ENCODE data around the gene EEFSEC.

EEFSEC gene

DNA sequence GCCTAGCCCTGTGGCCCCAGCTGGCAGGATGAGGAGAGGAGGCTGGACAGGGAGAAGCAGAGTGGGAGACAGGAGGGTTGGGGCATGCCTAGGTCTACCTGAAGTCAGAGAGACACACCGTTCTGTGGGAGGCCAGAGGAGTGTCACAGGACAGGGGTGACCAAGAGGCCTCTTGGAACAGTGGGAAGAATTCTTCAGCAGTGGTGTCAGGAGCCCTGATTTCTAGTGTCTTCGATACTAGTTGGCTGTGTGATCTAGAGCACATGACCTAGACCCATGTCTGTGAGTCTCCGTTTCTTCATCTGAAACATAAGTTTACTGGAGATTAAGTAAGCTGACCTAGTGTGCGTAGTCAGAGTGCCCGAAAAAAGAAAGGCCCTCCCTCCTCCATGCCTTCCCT, 92.2 kb downstream of the EEFSEC start:
- no peak for DNase-seq

DNA sequence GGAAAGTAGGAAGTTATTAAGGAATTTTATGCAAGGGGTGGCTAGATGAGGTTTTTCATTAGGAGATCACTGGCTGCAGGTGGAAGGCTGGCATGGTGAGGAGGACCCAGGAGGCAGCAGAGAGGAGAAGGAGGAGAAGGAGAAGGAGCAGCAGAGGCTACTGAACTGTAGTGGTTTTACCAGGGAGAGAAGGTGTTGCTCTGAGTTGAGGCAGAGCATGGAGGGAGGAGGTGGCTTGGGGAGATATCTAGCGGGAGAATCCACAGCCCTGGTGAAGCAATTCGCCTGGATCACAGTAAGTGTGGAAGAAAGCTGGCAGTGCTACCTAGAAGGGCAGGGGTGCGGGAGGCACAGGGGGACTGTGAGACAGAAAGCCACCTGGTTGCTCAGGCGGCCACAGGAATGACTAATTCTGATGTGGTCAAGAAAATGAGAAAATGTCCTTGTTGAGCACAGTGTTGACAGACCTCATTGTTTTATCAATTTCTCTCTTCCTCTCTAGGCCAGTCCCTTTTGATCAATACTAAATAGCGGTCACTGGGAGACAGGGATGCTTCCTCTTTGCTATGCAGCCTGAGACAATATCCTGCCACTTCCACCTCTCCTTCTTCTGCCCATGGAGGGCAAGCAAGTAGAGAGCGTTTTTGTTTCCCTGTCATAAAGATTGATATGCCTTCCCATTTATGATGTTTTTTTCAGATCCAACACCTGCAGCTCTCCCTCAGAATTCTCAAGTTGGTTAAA, 94.6 kb downstream of the EEFSEC start:
- DNase-seq = no peak

DNA sequence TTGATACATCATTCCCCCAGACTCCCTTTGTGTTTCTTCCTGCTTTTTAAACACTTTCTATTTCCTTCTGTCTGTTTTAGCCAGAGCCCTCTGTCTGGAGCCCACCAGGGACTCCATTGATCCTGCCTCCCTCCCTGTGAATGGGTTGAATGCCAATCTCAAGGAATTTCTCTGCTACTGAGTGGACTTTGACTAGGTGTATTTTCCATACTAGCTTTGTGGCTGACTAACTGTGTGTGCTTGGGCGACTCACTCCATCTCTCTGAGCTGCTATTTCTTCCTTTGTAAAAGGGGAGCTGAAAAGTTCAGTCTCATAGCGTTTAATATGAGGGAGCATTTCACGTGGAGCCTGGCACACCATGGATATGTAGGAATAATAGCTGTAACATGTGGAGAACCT, 98.8 kb downstream of the EEFSEC start:
- DNase-seq = no peak

DNA sequence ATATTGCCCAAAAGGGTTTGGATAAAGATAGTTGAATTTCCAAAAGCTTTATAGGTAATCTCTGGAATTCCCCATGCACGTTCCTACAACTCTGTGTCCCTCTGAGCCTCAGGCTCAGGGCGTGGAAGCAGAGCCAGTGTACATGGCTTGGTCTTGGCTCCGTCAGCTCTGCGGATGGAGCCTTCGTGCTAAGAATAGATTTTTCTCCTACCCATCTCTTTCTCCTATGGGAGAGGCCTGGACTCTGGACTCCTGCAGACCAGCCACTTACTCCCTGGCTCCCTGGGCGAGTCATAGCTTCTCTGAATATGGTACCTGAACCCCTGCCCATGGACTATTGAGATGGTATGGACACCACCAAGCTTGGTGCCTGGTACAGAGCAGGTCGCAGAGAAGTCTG, 99.9 kb downstream of the EEFSEC start:
- DNase-seq = no peak

DNA sequence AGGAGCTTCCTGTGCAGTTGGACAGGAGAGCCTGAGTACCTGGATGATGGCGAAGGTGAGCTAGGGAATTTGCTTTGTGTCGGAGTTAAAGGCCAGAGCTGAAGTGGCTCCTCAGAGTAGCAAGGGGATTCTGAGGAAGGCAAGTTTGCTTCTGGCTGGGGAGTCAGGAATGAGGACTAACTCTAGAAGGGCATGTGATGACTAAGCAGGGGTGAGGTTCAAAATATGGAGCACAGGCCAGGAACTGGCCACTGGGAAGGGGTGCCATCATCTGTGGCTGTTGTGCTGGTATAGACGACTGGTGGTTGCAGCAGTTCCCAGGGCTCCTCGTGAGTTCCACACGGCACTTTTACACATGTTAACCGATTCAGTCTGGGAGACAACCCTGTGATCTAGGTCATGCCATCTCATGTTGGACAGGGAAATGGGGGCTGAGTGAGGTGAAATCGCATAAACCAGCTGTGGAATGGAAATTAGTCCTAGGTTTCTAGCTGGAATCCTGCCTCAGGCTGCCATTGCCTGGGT, 100.8 kb downstream of the EEFSEC start:
- DNase-seq = no peak

DNA sequence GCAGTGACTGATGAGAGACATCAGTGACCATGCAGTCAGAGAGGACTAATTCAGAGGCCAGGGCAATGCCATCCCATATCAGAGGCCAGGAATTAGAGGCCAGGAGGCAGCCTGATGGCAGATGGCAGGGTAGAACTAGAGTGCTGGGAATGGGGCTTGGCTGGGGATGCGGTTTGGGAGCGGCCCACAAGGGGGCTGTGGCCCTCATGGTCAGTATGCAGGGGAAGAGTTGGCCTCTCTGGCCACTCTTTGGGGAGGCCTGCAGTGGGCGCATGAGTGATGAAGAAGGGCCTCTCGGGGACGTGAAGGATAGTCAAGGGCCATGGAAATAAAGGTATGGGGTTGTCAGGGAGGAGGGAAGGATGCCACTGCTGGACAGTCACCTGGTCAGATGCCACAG, 101.7 kb downstream of the EEFSEC start:
- DNase-seq = no peak

DNA sequence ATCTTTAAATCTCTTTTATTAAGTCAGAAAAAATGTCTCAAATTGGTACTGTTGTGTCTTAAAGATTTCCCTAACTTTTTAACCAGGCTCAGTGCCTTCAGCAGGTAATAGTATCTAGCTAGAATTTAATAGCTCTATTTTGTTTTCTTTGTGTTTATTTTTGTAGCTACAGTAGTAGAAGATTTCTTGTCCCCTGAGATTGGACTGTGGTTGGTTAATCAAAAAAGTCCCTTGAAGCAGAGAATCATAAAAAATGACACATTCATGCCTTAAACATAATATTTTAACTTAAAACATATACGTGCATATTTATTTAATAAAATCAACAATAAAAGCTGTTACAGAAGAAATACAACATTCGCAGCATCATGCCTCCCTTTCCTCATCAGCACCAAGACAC, 102.8 kb downstream of the EEFSEC start:
- DNase-seq = no peak

DNA sequence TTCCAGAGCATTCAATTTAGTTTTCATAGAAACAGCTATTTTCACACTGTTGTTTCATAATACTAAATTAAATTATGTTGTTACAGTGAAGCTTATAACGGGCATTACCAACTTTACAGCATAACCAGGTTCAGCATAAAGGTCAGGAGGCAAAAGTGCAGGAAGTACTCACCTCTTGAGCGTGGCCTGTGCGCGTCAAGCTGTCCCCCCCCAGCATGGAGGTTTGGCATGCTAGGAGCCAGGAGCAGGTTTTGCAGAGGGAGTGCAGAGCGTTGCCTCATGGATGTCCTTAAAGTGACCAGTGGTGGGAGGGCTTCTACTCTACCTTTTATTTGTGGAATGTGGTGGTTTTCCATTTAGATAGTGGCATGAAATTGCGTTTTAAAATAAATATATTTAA, 104.4 kb downstream of the EEFSEC start:
- DNase-seq = no peak

DNA sequence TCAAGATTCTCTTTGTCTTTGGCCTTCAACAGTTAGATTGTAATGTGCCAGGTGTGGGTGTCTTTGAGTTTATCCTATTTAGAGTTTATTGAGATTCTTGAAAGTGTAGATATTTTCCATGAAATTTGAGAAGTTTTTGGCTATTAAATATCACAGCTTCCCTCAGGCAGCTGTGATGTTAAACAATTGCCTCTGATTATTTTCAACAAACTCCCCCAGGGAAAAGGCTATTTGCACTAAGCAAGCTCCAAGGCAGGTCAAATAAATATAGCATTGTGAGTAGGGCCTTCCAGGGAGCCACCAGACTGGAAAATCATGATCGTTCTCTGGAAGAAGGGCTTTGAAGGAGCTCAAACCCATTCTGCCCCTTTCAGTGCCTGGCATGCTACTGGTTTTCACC, 107.0 kb downstream of the EEFSEC start:
- DNase-seq = no peak

DNA sequence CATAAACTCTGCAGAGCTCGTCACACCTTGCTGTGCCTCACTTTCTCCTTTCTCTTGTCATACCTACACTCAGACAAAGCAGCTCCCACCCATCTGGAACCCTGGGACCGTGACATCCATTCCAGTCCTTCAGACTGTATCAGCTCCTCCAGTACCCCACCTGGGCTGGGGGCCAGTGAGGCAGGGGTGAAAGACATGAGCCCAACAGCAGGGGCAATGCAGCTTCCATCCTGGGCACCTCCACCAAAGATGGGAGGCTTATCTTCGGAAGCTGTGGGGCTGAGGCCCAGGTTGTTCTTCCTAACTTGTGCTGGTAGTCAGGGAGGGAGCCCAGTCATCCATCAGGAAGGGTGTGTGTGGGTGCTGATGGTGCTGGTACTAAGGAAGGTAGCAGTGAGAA, 109.2 kb downstream of the EEFSEC start:
- no peak for DNase-seq

DNA sequence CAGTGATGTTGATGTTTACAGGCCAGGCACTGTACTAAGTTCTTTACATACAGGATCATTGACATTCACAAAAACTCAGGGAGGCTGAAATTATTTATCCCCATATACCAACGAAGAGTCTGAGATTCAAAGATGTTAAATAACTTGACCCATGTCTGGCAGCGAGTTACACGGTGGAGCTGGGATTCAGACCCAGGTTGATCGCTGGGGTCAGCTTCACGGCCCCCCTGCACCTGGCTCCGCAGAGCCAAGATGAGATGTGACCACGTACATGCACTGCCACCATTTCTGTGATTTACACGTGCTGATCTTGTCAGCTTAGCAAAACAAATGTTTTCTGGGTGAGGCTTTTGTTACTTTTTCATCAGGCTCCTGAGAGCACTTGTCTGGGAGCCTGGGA, 109.8 kb downstream of the EEFSEC start:
- no peak for DNase-seq

DNA sequence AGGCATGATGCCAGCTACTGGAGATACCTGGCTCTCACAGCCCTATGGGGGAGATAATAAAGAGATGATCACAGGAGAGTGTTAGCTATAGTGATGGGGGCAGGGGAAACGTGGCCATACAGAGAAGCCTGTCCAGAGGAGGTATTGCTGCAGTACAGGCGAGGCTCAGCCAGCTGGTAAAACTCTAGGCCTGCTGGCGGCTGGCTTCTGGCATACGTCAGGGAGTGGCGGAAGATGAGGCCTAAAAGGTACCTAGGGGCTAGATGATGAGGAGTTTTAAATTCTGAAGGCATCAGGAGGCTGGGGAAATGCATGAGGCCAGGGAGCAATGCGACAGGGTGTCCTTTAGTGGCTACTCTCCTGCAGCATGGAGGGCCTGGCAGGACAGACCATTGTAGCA, 110.7 kb downstream of the EEFSEC start:
- DNase-seq = no peak

DNA sequence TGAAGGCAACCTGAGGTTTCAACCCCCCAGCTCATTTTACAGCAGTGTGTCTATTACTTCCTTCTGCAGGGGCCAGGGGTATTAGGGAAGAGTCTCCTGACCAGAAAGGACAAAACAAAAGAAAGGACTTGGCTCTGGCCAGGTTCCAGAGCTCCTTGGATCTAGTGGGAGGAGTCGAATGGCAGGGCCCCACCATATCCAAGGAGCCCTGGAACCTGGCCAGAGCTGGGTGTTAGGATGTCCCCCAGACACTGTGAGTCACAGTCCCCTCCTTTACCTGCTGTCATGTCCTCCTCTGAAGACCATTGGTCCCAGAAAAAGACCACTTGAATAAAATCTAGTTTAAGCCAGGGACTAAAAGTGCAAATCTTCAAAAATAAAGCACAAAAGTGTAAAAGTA, 113.2 kb downstream of the EEFSEC start:
- no peak for DNase-seq

DNA sequence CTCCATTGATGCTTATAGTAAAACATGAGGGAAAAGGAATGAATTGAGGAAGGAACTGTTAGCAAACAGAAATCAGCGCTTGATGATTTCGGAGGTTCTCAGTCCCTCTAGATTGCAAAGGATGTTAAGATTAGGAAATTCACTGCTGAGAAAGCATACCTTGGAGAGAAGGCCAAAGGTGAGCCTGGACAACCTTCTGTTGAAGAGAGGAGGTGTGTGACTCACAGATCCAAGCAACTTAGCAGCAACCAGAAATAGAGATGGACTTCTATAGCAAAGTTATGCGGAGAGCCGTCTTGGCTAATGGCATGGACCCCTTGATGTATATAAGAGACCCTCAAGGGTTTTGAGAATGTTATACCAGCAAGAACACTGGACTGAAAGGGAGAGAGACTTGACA, 114.3 kb downstream of the EEFSEC start:
- no peak for DNase-seq

DNA sequence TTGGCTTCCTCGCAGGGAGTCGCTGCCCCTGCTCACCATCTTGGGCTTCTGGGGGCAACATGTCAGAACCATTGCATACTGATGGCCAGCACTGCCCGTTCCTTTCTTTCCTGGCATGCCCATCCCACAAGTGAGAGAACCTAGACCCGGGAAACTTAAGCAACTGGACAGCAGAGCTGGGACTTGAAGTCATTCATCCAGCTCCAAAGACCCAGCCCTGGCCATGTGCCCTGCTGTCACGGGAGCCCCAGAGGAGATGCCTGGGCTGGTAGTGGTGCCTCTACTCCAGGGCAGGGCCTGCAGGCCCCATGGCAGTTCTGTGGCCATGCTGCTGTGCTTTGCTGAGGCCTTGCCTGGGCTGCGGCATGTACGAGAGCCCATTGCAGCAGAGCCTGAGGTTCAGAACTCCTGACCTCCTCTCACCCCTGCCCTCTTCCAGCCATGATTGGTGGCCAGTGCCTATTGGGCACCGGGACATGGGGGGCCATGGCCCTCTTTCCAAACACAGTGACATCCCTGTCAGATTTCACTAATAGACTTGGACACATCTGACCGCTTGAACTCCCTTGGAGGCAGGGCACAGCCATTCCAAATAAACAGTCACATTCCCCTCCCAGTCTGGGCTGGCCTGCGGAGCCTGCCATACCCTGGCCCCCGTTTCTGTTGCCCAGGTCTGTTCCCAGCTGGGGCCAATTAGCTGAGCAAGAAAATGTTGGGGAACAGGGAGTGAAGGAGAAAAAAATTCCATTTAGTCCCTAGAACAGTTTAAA, 115.9 kb downstream of the EEFSEC start:
- DNase-seq = no peak

DNA sequence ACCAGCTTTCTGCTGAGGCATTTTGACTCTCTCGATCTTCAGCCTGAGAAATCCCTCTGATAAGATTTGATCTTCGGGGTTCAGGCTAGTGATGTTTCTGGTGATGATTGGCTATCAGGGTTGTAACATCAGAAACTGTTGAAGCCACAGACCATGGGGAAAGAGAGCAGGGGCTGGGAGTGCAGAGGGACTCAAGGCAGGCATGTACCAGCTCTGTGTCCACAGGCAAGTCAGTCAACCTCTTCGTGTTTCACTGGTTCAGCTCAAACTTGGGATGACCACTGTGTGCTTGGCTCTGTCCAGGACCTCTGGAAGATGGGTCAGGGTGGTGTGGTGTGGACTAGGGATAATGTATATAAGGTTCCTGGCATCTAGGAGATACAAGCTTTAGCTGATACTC, 116.5 kb downstream of the EEFSEC start:
- no peak for DNase-seq

DNA sequence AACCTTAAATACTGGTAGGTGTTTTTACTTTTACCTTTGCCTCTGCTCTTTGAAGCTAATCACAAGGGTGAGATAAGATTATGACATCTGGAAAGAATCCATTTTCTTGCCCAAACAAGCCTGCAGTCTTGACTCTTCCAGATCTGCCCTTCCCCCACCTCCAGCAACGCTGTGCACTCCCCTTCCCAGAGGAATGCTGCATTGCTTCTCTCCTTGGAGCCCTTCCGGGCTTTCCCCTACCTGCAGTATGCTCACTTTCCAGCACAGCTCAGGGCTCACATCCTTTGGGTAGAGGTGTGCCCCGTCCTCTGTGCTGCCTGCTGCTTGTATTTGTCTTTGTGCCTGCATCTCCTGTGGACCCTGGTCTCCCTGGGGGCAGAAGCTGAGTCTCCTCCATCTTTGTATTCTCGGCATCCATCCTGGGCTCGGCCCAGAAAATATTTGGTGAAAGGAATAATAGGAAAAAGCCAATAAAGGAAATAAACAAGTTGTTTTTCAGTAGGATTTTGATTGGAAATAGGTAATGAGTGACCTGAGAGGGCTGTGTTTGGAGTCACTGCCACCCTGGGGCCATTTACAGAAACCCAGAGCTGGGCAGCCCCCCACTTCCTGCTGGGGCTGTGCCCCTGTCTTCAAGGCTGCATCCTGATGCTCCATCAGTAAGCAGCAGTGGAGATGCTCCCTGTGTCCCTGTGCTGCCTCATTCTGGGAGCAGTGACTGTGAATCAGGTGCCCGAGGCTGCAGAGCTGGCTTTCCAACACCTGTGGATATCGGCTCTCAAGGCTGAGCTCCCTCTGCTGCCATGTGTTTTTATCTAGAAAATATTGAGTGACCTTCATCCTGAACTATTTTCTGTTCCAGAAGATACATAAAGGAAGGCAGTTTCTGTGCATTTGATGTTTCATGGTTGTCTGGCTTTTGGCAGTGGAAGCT, 117.5 kb downstream of the EEFSEC start:
- DNase-seq = no peak

DNA sequence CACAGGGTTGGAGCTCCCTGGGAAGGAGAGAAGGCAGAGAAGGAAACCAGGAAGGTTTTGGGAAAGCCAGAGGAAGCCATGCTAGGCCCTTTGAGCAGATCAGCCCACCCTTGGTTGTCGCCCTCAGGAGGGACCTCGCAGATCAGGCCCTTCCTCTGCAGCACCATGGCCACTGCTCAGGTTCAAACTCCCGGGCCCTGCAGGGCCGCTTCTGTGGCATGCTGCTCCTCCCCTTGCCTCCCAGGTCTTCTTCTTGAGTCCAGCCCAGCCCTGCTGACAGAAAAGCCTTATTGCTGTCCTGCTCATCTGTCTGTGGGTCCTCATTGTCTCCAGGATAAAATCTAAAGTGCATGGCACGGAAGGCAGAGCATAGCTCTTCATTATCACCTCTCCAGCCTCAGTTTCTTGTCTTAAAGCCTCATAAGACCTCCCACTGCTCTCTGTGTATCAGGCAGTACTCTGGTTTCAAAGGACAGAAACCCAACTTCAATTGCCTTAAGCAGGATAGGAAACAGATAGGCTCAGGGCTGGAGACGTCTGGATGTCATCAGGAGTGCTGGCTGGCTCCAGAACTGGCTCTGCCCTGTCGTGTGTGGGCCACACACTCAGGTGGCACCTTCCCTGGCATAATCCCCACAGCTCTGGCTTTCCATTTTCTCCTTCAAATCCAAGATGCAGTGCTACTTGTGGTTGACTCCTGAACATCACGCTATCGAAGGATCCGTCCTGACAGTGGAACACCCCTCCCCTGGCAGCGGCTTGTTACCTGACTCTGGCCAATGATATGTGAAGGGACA, 118.5 kb downstream of the EEFSEC start:
- DNase-seq = no peak

DNA sequence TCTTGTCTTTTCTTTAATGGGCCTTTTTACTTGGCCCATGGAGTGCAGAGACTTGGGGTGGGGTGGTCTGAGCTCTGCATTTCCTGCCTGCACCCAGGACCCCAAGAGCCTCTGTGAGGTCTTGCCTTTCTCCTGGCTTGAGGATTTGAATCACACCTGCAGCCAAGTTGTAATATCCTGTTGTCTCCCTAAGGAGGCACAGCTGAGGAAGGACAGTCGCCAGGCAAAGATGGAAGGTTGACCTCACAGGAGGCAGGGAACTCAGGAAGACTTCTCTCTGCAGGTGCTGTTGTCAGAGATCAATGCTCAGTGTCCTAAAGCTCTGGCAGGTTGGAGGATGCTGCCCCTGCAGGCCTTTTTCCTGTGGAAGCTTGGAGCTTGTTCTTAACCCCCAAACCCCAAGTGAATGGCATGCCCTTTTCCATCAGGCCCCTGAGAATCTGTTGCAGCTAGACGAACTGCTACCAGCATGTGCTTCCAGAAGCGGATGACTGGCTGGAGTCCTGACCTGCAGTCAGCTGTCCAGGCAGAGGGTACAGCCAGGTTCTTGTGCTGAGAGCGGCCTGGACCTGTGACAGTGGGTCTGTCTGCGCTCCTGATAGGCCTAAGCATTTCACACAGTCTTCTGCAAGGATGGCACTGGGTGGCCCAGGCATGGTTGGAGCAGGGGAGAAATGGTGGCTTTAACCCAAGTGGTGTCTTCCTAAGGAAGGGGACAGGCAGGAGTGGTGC, 120.0 kb downstream of the EEFSEC start:
- no peak for DNase-seq

DNA sequence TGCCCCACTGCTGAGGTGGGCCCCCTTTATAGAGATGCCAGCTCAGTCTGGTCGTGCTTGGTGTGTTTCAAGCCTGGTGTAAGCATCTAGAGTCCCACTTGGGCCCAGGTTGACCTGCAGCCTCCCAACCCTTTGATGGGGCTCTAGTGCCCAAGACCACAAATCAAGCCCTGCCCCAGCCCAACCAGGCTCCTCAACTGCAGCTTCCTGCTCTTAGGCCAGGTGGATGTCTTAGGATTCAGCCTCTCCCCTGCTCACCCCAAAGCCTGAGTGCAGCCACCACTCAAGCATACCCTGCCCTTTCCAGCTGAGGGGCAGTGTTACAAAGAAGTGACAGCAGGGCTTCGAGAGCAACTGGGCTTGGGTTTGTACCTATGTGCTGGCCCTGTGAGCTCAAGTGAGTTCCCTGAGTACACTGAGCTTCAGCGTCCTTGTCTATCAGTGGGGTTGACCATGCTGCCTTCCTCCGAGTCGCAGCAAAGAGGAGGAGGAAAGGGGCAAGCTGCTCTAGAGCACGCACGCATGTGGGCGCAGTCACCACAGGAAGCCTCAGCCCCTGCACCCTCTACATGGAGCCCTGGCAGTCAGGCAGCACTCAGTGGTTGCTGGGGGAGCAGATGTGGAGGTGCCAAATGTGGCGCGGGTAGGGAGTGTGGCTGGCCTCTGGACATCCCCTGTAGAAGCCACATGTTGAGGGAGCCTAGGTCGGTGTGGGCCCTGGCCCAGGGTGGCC, 120.7 kb downstream of the EEFSEC start:
- no peak for DNase-seq

DNA sequence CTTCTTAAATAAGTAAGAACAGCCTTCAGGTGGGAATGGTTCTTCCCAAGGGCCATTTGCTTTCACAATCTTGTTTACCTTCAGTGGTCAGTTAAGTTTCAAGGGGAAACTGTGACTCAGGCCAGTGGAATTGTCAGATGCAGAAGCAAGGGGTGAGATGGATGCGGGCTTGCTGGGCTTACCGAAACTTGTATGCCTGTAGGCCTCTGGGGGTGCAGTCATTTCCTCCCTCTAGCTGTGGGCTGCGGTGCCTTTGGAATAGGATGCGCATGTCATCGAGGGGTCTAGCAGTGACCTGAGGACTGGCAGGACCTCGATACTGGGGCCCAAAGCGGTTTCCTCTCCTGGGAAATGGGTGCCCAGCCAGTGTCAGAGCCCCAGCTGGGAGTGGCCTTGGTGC, 121.6 kb downstream of the EEFSEC start:
- no peak for DNase-seq
